A549 (cell line): Measurements from ENCODE around the gene SWI5.

Experiments used
- CBX2 ChIP-seq: fragments of 200-600 bp; sonication (generic); IDR thresholded peaks from 2 replicates; pipeline ENCODE4 v1.6.1; 2016; ENCODE audit warnings: low read depth, mild to moderate bottlenecking, borderline replicate concordance
- CEBPB ChIP-seq, 2 experiments: fragments of >200 bp in 1 of 2; sonication (Bioruptor Twin) in 1 of 2; formaldehyde crosslinking in 1 of 2; IDR thresholded peaks; 2 replicates each; pipeline ENCODE4 v1.6.1; 2012 to 2016
- CTCF ChIP-seq: fragments of >200 bp; sonication (Bioruptor Twin); formaldehyde crosslinking; IDR thresholded peaks from 3 replicates; pipeline ENCODE4 v1.5.1; 2016
- EP300 ChIP-seq, 2 experiments: fragments of >200 bp; sonication (Bioruptor Twin); formaldehyde crosslinking; IDR thresholded peaks; 2 replicates in 1 of 2; 3 replicates in 1 of 2; pipeline ENCODE4 v1.6.1; 2016 to 2017
- MAFK ChIP-seq: fragments of 450-650 bp; IDR thresholded peaks from 2 replicates; pipeline ENCODE4 v1.6.1; 2014; ENCODE audit not compliant: partially characterized antibody
- MAZ ChIP-seq: fragments of 150-350 bp; IDR thresholded peaks from 2 replicates; pipeline ENCODE4 v1.6.1; 2014; ENCODE audit warnings: antibody characterized with exemption, low read depth, low read length, borderline replicate concordance
- MYC ChIP-seq: IDR thresholded peaks from 2 replicates; pipeline ENCODE4 v1.6.1; 2012; ENCODE audit warnings: mild to moderate bottlenecking, inconsistent platforms, low read length, improper control_type of control experiment, borderline replicate concordance
- POLR2A ChIP-seq: IDR thresholded peaks from 2 replicates; pipeline ENCODE4 v1.6.1; 2012; ENCODE audit warnings: mild to moderate bottlenecking, low read length

- TF ChIP-seq MAZ = no peak
- no peak for TF ChIP-seq POLR2A
- TF ChIP-seq CTCF = no peak
- TF ChIP-seq CBX2 = no peak
- TF ChIP-seq EP300 (IDR thresholded peaks at IDR 0.05) = no peak
- no peak for TF ChIP-seq MYC
- no peak for TF ChIP-seq CEBPB (IDR thresholded peaks at IDR 0.05)
- no peak for TF ChIP-seq MAFK
Measured at GRCh38 chr9:128321343-128321742, 45.3 kb downstream of the SWI5 start.
